H1 (cell line): ENCODE results near the gene UMAD1. TPM values are rescaled to one million over a fixed set of nuclear protein-coding genes. Genes with fewer than 3 reads are reported as not detected.

ENCODE experiments used
- CTCF ChIA-PET: fragments of 300-600 bp; sonication (Branson Sonifier 250); formaldehyde crosslinking; loops from one replicate; lab custom pipeline; 2021; ENCODE audit not compliant: partially characterized antibody; lab: Charles Lee
- POLR2A ChIA-PET: fragments of 300-600 bp; sonication (Branson Sonifier 250); formaldehyde crosslinking; loops from one replicate; lab custom pipeline; 2021; ENCODE audit warnings: inconsistent platforms; ENCODE audit not compliant: partially characterized antibody; lab: Charles Lee
- DNase-seq, 2 experiments: peaks; one replicate each; pipeline versions ENCODE4 v3.0.0 to v3.0.0-alpha.2; 2010 to 2022; ENCODE audit warnings: low spot score in 2 of 2, low read depth in 1 of 2, mixed read lengths in 1 of 2
- FAIRE-seq: peaks from 2 replicates; lab custom pipeline; 2011; peaks lifted over from hg19 to GRCh38; lab: Jason Lieb, UNC
- H2AFZ ChIP-seq: 2 replicates; pipeline ENCODE4 v1.8.1; 2012; ENCODE audit warnings: low read length, inconsistent platforms
- H2AK5ac ChIP-seq: 2 replicates; pipeline ENCODE4 v1.6.1; 2013; ENCODE audit warnings: low read depth, low read length
- H2BK120ac ChIP-seq: replicated peaks from 2 replicates; pipeline ENCODE3; 2013; ENCODE audit warnings: low read depth, low read length, inconsistent platforms
- H2BK12ac ChIP-seq: 2 replicates; pipeline ENCODE4 v1.6.1; 2013; ENCODE audit warnings: low read depth, low read length
- H2BK15ac ChIP-seq: 2 replicates; pipeline ENCODE4 v1.6.1; 2013; ENCODE audit warnings: low read length
- H2BK20ac ChIP-seq: 2 replicates; pipeline ENCODE4 v1.6.1; 2013; ENCODE audit warnings: low read length
- H2BK5ac ChIP-seq: 2 replicates; pipeline ENCODE4 v1.6.1; 2013; ENCODE audit warnings: low read depth, low read length
- H3K14ac ChIP-seq: 2 replicates; pipeline ENCODE4 v1.6.1; 2013; ENCODE audit warnings: inconsistent platforms; ENCODE audit not compliant: insufficient read length
- H3K18ac ChIP-seq: 2 replicates; pipeline ENCODE4 v1.6.1; 2013; ENCODE audit warnings: low read length; ENCODE audit errors: extremely low read depth
- H3K23ac ChIP-seq: 2 replicates; pipeline ENCODE4 v1.6.1; 2013; ENCODE audit warnings: inconsistent platforms; ENCODE audit not compliant: insufficient read length
- H3K23me2 ChIP-seq: 2 replicates; pipeline ENCODE4 v1.6.1; 2013; ENCODE audit warnings: low read depth, low read length
- H3K27ac ChIP-seq: 2 replicates; pipeline ENCODE4 v1.6.1; 2011; ENCODE audit warnings: low read depth, low read length, inconsistent platforms
- H3K27me3 ChIP-seq, 4 experiments: replicated peaks in 1 of 4; 1 replicate in 1 of 4; 2 replicates in 3 of 4; pipeline versions ENCODE4 v1.6.1 to v1.8.1; 2011 to 2013; ENCODE audit warnings: low read length in 3 of 4, mild to moderate bottlenecking in 3 of 4, inconsistent platforms in 2 of 4, mixed read lengths in 2 of 4, moderate library complexity in 1 of 4; ENCODE audit not compliant: control insufficient read depth in 3 of 4, insufficient read depth in 3 of 4; ENCODE audit errors: extremely low read depth in 1 of 4
- H3K36me3 ChIP-seq, 4 experiments: 2 replicates each; pipeline versions ENCODE4 v1.6.1 to v1.8.1; 2011 to 2013; ENCODE audit warnings: mild to moderate bottlenecking in 4 of 4, low read length in 3 of 4, moderate library complexity in 2 of 4, control low read depth in 1 of 4, inconsistent platforms in 1 of 4; ENCODE audit not compliant: insufficient read depth in 4 of 4, control insufficient read depth in 2 of 4
- H3K4ac ChIP-seq: replicated peaks from 2 replicates; pipeline ENCODE3; 2013; ENCODE audit warnings: low read length, low read depth, mixed read lengths, inconsistent platforms; ENCODE audit not compliant: insufficient read length
- H3K4me1 ChIP-seq, 4 experiments: replicated peaks in 1 of 4; 1 replicate in 1 of 4; 2 replicates in 3 of 4; pipeline versions ENCODE4 v1.6.1 to v1.8.1; 2011 to 2013; ENCODE audit warnings: low read length in 3 of 4, inconsistent platforms in 2 of 4, mixed read lengths in 1 of 4; ENCODE audit not compliant: insufficient read depth in 4 of 4, control insufficient read depth in 3 of 4
- H3K4me2 ChIP-seq, 2 experiments: 2 replicates each; pipeline versions ENCODE4 v1.6.1 to v1.8.1; 2011 to 2013; ENCODE audit warnings: low read depth in 2 of 2, low read length in 2 of 2, control low read depth in 1 of 2, inconsistent platforms in 1 of 2, mild to moderate bottlenecking in 1 of 2; ENCODE audit not compliant: insufficient read depth in 1 of 2
- H3K4me3 ChIP-seq, 4 experiments: fragments of 200-600, 300-600 bp in 1 of 4; sonication (generic), shearing (Covaris generic), sonication (Bioruptor Twin) in 1 of 4; 2 replicates each; pipeline versions ENCODE4 v1.5.1 to v1.8.1; 2011 to 2016; ENCODE audit warnings: low read length in 4 of 4, low read depth in 3 of 4, control low read depth in 2 of 4, inconsistent platforms in 2 of 4, mild to moderate bottlenecking in 2 of 4, mixed read lengths in 1 of 4, moderate library complexity in 1 of 4; ENCODE audit not compliant: insufficient read depth in 2 of 4; ENCODE audit errors: extremely low read depth in 1 of 4
- H3K56ac ChIP-seq: replicated peaks from 2 replicates; pipeline ENCODE3; 2013; ENCODE audit warnings: low read depth, mild to moderate bottlenecking, mixed read lengths, low read length, inconsistent platforms; ENCODE audit not compliant: insufficient read length
- H3K79me1 ChIP-seq: 2 replicates; pipeline ENCODE4 v1.6.1; 2013; ENCODE audit warnings: low read depth, low read length, control low read depth
- H3K79me2 ChIP-seq, 2 experiments: 2 replicates each; pipeline versions ENCODE4 v1.6.1 to v1.8.1; 2012 to 2013; ENCODE audit warnings: low read length in 2 of 2, mild to moderate bottlenecking in 2 of 2, inconsistent platforms in 1 of 2; ENCODE audit not compliant: insufficient read depth in 2 of 2, control insufficient read depth in 1 of 2
- H3K9ac ChIP-seq, 4 experiments: replicated peaks in 1 of 4; 1 replicate in 1 of 4; 2 replicates in 3 of 4; pipeline versions ENCODE4 v1.6.1 to v1.8.1; 2011 to 2013; ENCODE audit warnings: low read depth in 3 of 4, low read length in 3 of 4, control low read depth in 2 of 4, mild to moderate bottlenecking in 2 of 4, moderate library complexity in 2 of 4, inconsistent platforms in 1 of 4; ENCODE audit errors: extremely low read depth in 1 of 4
- H3K9me3 ChIP-seq, 2 experiments: 2 replicates each; pipeline versions ENCODE4 v1.6.1 to v1.8.1; 2012 to 2013; ENCODE audit warnings: mild to moderate bottlenecking in 2 of 2, moderate library complexity in 2 of 2, control low read depth in 1 of 2, inconsistent platforms in 1 of 2, low read depth in 1 of 2, low read length in 1 of 2, mixed read lengths in 1 of 2; ENCODE audit not compliant: insufficient read depth in 2 of 2
- H4K20me1 ChIP-seq, 2 experiments: replicated peaks in 1 of 2; 2 replicates each; pipeline versions ENCODE3 to v1.8.1; 2011 to 2013; ENCODE audit warnings: inconsistent platforms in 2 of 2, low read length in 2 of 2, mild to moderate bottlenecking in 1 of 2; ENCODE audit not compliant: insufficient read depth in 2 of 2, control insufficient read depth in 1 of 2
- H4K5ac ChIP-seq: 2 replicates; pipeline ENCODE4 v1.6.1; 2013; ENCODE audit warnings: low read length, low read depth, mixed read lengths, inconsistent platforms; ENCODE audit not compliant: insufficient read length
- H4K8ac ChIP-seq: 2 replicates; pipeline ENCODE4 v1.8.0; 2013; ENCODE audit warnings: mild to moderate bottlenecking, moderate library complexity, low read length, inconsistent platforms; ENCODE audit not compliant: insufficient read depth; ENCODE audit errors: extremely low read depth
- H4K91ac ChIP-seq: replicated peaks from 2 replicates; pipeline ENCODE3; 2013; ENCODE audit warnings: low read length, mixed read lengths, inconsistent platforms; ENCODE audit not compliant: insufficient read length
- GTF2F1 ChIP-seq: IDR thresholded peaks from 2 replicates; pipeline ENCODE4 v1.6.1; 2012; ENCODE audit warnings: low read depth, low read length, improper control_type of control experiment, borderline replicate concordance
- MAFK ChIP-seq: IDR thresholded peaks from 2 replicates; pipeline ENCODE4 v1.6.1; 2012; ENCODE audit warnings: low read depth, mild to moderate bottlenecking, improper control_type of control experiment, low read length
- TEAD4 ChIP-seq: IDR thresholded peaks from 2 replicates; pipeline ENCODE4 v1.6.1; 2012; ENCODE audit warnings: low read depth, low read length, inconsistent platforms, mixed read lengths
- WGBS, 2 experiments: shearing (Covaris generic) in 1 of 2; methylation state at CpG; one replicate each; pipeline versions ENCODE4 v1.1.6 to v1.1.7; 2013 to 2015; ENCODE audit warnings: low lambda C conversion rate in 2 of 2, mixed read lengths in 2 of 2, inconsistent platforms in 1 of 2, low coverage in 1 of 2, missing lambda C conversion rate in 1 of 2; ENCODE audit not compliant: insufficient replicate concordance in 2 of 2, insufficient coverage in 1 of 2, insufficient read length in 1 of 2; ENCODE audit errors: extremely low coverage in 1 of 2, missing lambda C conversion rate in 1 of 2; 5-methylcytosine and 5-hydroxymethylcytosine counted together
- polyA plus RNA-seq, 7 experiments: library from polyadenylated mRNA; depleted of rRNA in 3 of 7; stranded (reverse) in 5 of 7; unstranded in 2 of 7; fragments of >200 nt in 5 of 7; fragments of 200-250 nt in 2 of 7; gene quantifications; 1 replicate in 5 of 7; 2 replicates in 1 of 7; 4 replicates in 1 of 7; pipeline versions ENCODE4 v1.2.1 to v1.2.3, GENCODE V29; 2011 to 2013; ENCODE audit warnings: missing spikeins in 2 of 7, mixed read lengths in 2 of 7
- total RNA-seq: library from RNA; stranded (reverse); fragmentation: NEBNext Ultra II Directional; extraction: Animal tissue kit (Norgen Biotek cat#: 25700); gene quantifications from 2 replicates; pipeline ENCODE4 v1.2.1, GENCODE V29; 2021
- TF ChIP-seq, protein P1 (sequence below): IDR thresholded peaks from 2 replicates; pipeline ENCODE4 v1.6.1; 2012; ENCODE audit warnings: low read length, inconsistent platforms

UMAD1 gene
- total and polyA plus RNA-seq, 2 of the 8 experiments (the other 6 are each of a cell fraction or from before 2014, with no cell fraction given): 10.4 to 12.3 TPM

DNA sequence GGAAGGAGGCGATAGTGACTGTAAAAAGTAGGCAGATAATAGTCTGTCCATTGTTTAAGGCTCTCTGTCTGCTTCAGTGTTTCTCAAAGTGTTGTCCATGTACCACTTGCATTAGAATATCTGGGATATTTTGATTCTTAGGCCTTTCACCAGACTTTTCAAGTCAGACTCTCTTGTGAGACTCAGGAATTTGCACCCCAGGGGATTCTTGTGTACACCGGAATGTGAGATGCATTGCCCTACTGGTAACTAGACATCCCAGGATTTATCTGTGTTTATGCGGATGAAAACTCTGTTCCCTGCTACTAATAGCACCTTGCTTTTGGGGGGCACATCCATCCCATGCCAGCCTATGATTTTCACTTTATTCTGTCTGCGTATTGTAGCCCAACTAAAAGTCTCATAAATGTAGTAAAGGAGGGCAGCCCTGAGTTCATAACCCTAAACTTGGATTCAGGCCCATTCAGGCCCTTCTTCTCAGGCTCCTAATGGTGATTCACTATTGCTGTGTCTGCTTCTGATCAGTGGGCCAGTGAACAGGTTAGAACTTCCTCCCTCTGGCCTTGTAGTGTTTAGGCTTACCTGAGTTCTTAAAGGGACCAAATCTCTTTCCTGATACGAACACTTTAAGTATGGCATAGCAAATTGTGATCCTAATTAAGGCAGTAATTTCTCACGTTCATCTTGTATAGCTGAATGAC is 149.6 kb downstream of the UMAD1 start:
- no peaks in the 10 kb centered on the region for H3K79me1 ChIP-seq
- POLR2A ChIA-PET: no interaction called here
- no peaks in the 10 kb centered on the region for H3K23me2 ChIP-seq
- no peak overlapping the region for H3K4me2 ChIP-seq
- no peaks in the 10 kb centered on the region for H3K36me3 ChIP-seq
- H4K5ac ChIP-seq: no peak overlapping the region
- peaks cover 0 to 7% (median 4%) of the 10 kb centered on the region in 4 experiments; a peak in 3 of 7 replicates for H3K4me1 ChIP-seq
- no peak overlapping the region for H2BK12ac ChIP-seq
- H3K9ac ChIP-seq: no peak overlapping the region
- DNase-seq (no peak), FAIRE-seq (no peak)
- H4K8ac ChIP-seq: no peak overlapping the region
- no peak overlapping the region for H2BK15ac ChIP-seq
- H3K18ac ChIP-seq: peak overlapping the region; percentile 28; the same call in 1 of the 2 replicates
- no peak overlapping the region for H3K27ac ChIP-seq
- H3K23ac ChIP-seq: no peak overlapping the region
- no peak overlapping the region for H3K56ac ChIP-seq
- H3K79me2 ChIP-seq: no peaks in the 10 kb centered on the region
- no peak overlapping the region; the same call in 1 of the 2 replicates for H2BK20ac ChIP-seq
- no peak overlapping the region for H2BK120ac ChIP-seq
- H2AK5ac ChIP-seq: 0 out of 2 replicates have a peak overlapping the region, but pooled peaks have one; percentile 54
- H4K20me1 ChIP-seq: no peaks in the 10 kb centered on the region
- no peak overlapping the region for H3K14ac ChIP-seq
- TF ChIP-seq GTF2F1 (no peak), TEAD4 (peak; percentile 27; the same call in 1 of the 2 replicates), MAFK (no peak)
- TF ChIP-seq, protein P1, sequence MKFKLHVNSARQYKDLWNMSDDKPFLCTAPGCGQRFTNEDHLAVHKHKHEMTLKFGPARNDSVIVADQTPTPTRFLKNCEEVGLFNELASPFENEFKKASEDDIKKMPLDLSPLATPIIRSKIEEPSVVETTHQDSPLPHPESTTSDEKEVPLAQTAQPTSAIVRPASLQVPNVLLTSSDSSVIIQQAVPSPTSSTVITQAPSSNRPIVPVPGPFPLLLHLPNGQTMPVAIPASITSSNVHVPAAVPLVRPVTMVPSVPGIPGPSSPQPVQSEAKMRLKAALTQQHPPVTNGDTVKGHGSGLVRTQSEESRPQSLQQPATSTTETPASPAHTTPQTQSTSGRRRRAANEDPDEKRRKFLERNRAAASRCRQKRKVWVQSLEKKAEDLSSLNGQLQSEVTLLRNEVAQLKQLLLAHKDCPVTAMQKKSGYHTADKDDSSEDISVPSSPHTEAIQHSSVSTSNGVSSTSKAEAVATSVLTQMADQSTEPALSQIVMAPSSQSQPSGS: no peak
- CTCF ChIA-PET: interaction anchor here (1.2 kb wide), 1 partner anchor 400 kb away, joined by 3 read pairs; no protein-coding TSS in a partner anchor
- no peak overlapping the region for H2BK5ac ChIP-seq
- no peak overlapping the region for H3K4ac ChIP-seq
- H3K9me3 ChIP-seq: no peaks in the 10 kb centered on the region
- H2AFZ ChIP-seq: no peak overlapping the region
- 85 to 100% methylated on average over 1 to 6 of the region's 6 CpGs for WGBS, 2 experiments
- no peak overlapping the region for H3K4me3 ChIP-seq
- no peak overlapping the region for H4K91ac ChIP-seq
- H3K27me3 ChIP-seq: no peaks in the 10 kb centered on the region; a peak in 1 of 7 replicates
